Esophagus squamous epithelium (tissue), 5 donors: Measurements from ENCODE around the gene RETN. TPM values are rescaled to one million over a fixed set of nuclear protein-coding genes. Genes with fewer than 3 reads are reported as not detected.

Experiments used
- DNase-seq: peaks from one replicate; lab custom pipeline; 2025; lab: John Stamatoyannopoulos, UW
- H3K27ac ChIP-seq, 4 donors: fragments of 200-600 bp; sonication (generic); one replicate each; pipeline ENCODE4 v1.5.1; 2016 to 2019; ENCODE audit warnings: mild to moderate bottlenecking in 1 of 4
- H3K27me3 ChIP-seq, 4 donors: fragments of 200-600 bp; sonication (generic); 1 replicate in 3 of 4; 2 replicates in 1 of 4; pipeline versions ENCODE4 v1.5.1 to v1.6.0; 2017 to 2021; ENCODE audit warnings: antibody characterized with exemption in 1 of 4
- H3K36me3 ChIP-seq, 3 donors: fragments of 200-600 bp; sonication (generic); one replicate each; pipeline ENCODE4 v1.5.1; 2016 to 2019
- H3K4me1 ChIP-seq, 3 donors: fragments of 200-600 bp; sonication (generic); one replicate each; pipeline ENCODE4 v1.5.1; 2017 to 2019
- H3K4me3 ChIP-seq, 4 donors: fragments of 200-600 bp; sonication (generic); 1 replicate in 3 of 4; 2 replicates in 1 of 4; pipeline ENCODE4 v1.5.1; 2016 to 2019; ENCODE audit warnings: mild to moderate bottlenecking in 2 of 4, moderate library complexity in 1 of 4
- H3K9me3 ChIP-seq, 3 donors: fragments of 200-600 bp; sonication (generic); one replicate each; pipeline ENCODE4 v1.5.1; 2016 to 2019
- CTCF ChIP-seq, 6 experiments: fragments of 450-650 bp in 4 of 6; fragments of 200-600 bp in 2 of 6; sonication (generic) in 2 of 6; IDR thresholded peaks; one replicate each; pipeline ENCODE4 v1.5.1; 2016 to 2019; ENCODE audit warnings: antibody characterized with exemption in 6 of 6, mild to moderate bottlenecking in 4 of 6, moderate library complexity in 4 of 6
- POLR2A ChIP-seq, 4 donors: fragments of 450-650 bp; IDR thresholded peaks; one replicate each; pipeline ENCODE4 v1.6.1; 2017; ENCODE audit warnings: antibody characterized with exemption in 4 of 4, mild to moderate bottlenecking in 4 of 4, moderate library complexity in 3 of 4
- WGBS, 2 donors: methylation state at CpG; one replicate each; pipeline ENCODE4 v1.1.5; 2018; 5-methylcytosine and 5-hydroxymethylcytosine counted together
- intact Hi-C: fragments of 100-400 bp; cut with DNase I; formaldehyde crosslinking; loops from one replicate; pipeline ENCODE4 v1.15.0; 2022
- total RNA-seq, 4 donors: library from RNA; depleted of rRNA; stranded (reverse); fragments of >200 nt; gene quantifications; one replicate each; pipeline ENCODE4 v1.1.0, GENCODE V29; 2016
- donor health status: DM: yes; HTN: yes; CAD: no.

Gene RETN
- total RNA-seq, 4 donors from 2014 or later, result 28.1 TPM; not detected in 3

GRCh38 chr19:7718668-7719067, 49.8 kb downstream of the RETN start:
- peaks cover 0 to 39% (median 0%) of the 10 kb centered on the region in 4 donors for H3K27me3 ChIP-seq
- no peak for TF ChIP-seq CTCF (IDR thresholded peaks at IDR 0.05)
- no peak for TF ChIP-seq POLR2A (IDR thresholded peaks at IDR 0.05)
- no peaks in the 10 kb centered on the region for H3K36me3 ChIP-seq
- 50 to 54% methylated on average over 7 to 8 of the region's 8 CpGs for WGBS, 2 donors
- no peaks in the 10 kb centered on the region for H3K4me1 ChIP-seq
- intact Hi-C loops, result no loop called here
- H3K9me3 ChIP-seq, result peaks cover 0 to 9% (median 0%) of the 10 kb centered on the region in 3 donors
- H3K4me3 ChIP-seq, result no peak overlapping the region
- DNase-seq, result no peak
- no peak overlapping the region for H3K27ac ChIP-seq

Other genes with a start within 250 kb of the RETN start
- gene PEX11G, start 180.0 kb upstream of the RETN start, total RNA-seq, result 1 to 10 TPM; 1.1 to 6.7 (median 4.1) TPM
- gene ZNF358, start 152.9 kb upstream of the RETN start, total RNA-seq, result 10 to 100 TPM in 3 of 4 donors, 1 to 10 TPM in 1; 3.8 to 42.2 (median 19.5) TPM
- gene MCOLN1, start 146.4 kb upstream of the RETN start, total RNA-seq, result 10 to 100 TPM in 1 of 4 donors, 1 to 10 TPM in 3; 5.7 to 13.9 (median 7.8) TPM
- 10 to 100 TPM; 39.7 to 74.1 (median 50.1) TPM for gene PNPLA6, start 133.3 kb upstream of the RETN start, total RNA-seq
- 10 to 100 TPM in 2 of 4 donors, 1 to 10 TPM in 2; 9.3 to 45.5 (median 14.1) TPM for gene CAMSAP3, start 73.2 kb upstream of the RETN start, total RNA-seq
- 10 to 100 TPM; 20.3 to 34.1 (median 27.8) TPM for gene XAB2, start 39.5 kb upstream of the RETN start, total RNA-seq
- 10 to 100 TPM; 22.9 to 43.1 (median 25.7) TPM for gene PET100, start 39.3 kb upstream of the RETN start, total RNA-seq
- gene PCP2, start 35.3 kb upstream of the RETN start, total RNA-seq, result under 1 TPM in 2 of 4 donors, not detected in 2; 0.53 to 0.57 TPM
- 10 to 100 TPM; 44.7 to 76.6 (median 55.2) TPM for gene STXBP2, start 31.9 kb upstream of the RETN start, total RNA-seq
- gene MCEMP1, start 8.0 kb downstream of the RETN start, total RNA-seq, result under 1 TPM in 2 of 4 donors, not detected in 2; 0.29 to 0.97 TPM
- gene TRAPPC5, start 11.8 kb downstream of the RETN start, total RNA-seq, result 10 to 100 TPM; 52.3 to 91.5 (median 77.4) TPM
- gene FCER2, start 33.1 kb downstream of the RETN start, total RNA-seq, result not detected
- 1 to 10 TPM in 2 of 4 donors, under 1 TPM in 1, not detected in 1; 0.18 to 3.2 (median 1.1) TPM for gene CLEC4G, start 63.1 kb downstream of the RETN start, total RNA-seq
- gene CD209, start 78.5 kb downstream of the RETN start, total RNA-seq, result 1 to 10 TPM in 2 of 4 donors, under 1 TPM in 1, not detected in 1; 0.40 to 4.9 (median 4.0) TPM
- not detected for gene CLEC4M, start 94.2 kb downstream of the RETN start, total RNA-seq
- gene EVI5L, start 161.2 kb downstream of the RETN start, total RNA-seq, result 10 to 100 TPM in 3 of 4 donors, 1 to 10 TPM in 1; 8.3 to 15.5 (median 11.9) TPM
- gene PRR36, start 205.3 kb downstream of the RETN start, total RNA-seq, result under 1 TPM in 2 of 4 donors, not detected in 2; 0.35 to 0.57 TPM
- 10 to 100 TPM in 2 of 4 donors, 1 to 10 TPM in 2; 7.6 to 17.0 (median 9.5) TPM for gene LRRC8E, start 219.5 kb downstream of the RETN start, total RNA-seq
- gene MAP2K7, start 234.8 kb downstream of the RETN start, total RNA-seq, result 10 to 100 TPM in 3 of 4 donors, 1 to 10 TPM in 1; 8.6 to 17.3 (median 13.8) TPM
- not detected for gene TGFBR3L, start 245.8 kb downstream of the RETN start, total RNA-seq